ENCODE data around the gene PTPRN2. TPM values are rescaled to one million over a fixed set of nuclear protein-coding genes. Genes with fewer than 3 reads are reported as not detected.
"Not testable (repeated sequence)": the region's sequence is repeated elsewhere in the genome, so short reads cannot be mapped to it uniquely, and the experiment has no call there.

Gene PTPRN2
- total and polyA plus RNA-seq, 2 donors (not counting 1 experiment from before 2014, with no cell fraction given), result 0.54 to 1.2 TPM

DNA sequence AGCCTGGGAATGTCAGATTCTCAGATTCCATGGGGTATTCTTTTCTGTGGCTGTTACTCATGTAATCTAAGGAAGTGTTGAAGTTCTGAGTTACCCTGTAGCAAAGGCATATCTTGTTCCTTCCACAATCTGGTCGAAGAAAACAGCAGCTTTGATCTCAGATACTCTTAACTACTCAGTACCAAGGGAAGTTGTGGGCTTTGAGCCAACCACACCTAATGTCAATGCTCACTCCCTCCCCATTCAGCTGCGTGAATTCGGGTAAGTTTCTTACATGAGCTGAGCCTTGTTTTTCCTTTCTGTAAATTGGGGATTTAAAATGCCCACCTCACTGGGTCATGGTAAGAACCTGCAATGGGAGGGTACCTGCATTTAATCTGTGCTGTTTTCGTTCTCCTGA lies 52.5 kb downstream of the PTPRN2 start:
- H2AFZ ChIP-seq (ENCODE audit: low read length), result no peak overlapping the region
- no peaks in the 10 kb centered on the region for H3K4me1 ChIP-seq (ENCODE audit: control insufficient read depth, extremely low read depth, insufficient read depth, low read length)
- H3K9ac ChIP-seq (ENCODE audit: insufficient read depth, low read length), result no peak overlapping the region
- TF ChIP-seq, protein P1, sequence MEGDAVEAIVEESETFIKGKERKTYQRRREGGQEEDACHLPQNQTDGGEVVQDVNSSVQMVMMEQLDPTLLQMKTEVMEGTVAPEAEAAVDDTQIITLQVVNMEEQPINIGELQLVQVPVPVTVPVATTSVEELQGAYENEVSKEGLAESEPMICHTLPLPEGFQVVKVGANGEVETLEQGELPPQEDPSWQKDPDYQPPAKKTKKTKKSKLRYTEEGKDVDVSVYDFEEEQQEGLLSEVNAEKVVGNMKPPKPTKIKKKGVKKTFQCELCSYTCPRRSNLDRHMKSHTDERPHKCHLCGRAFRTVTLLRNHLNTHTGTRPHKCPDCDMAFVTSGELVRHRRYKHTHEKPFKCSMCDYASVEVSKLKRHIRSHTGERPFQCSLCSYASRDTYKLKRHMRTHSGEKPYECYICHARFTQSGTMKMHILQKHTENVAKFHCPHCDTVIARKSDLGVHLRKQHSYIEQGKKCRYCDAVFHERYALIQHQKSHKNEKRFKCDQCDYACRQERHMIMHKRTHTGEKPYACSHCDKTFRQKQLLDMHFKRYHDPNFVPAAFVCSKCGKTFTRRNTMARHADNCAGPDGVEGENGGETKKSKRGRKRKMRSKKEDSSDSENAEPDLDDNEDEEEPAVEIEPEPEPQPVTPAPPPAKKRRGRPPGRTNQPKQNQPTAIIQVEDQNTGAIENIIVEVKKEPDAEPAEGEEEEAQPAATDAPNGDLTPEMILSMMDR (conservative IDR thresholded peaks at IDR 0.05 in 1 of 2, IDR thresholded peaks at IDR 0.05 in 1 of 2; ENCODE audit: low read depth in 1 of 2, low read length in 2 of 2), result no peak
- no peak for TF ChIP-seq EZH2 (IDR thresholded peaks at IDR 0.05; ENCODE audit: low read length, missing control alignments)
- no peaks in the 10 kb centered on the region for H3K9me3 ChIP-seq (ENCODE audit: control insufficient read depth, insufficient read depth, low read depth, low read length)
- no peak for DNase-seq (ENCODE audit: low read depth in 2 of 2)
- no peak overlapping the region for H3K4me3 ChIP-seq (replicated peaks in 1 of 4; ENCODE audit: control extremely low read depth in 1 of 4, insufficient read depth in 1 of 4, low read depth in 3 of 4, low read length in 4 of 4)
- no peaks in the 10 kb centered on the region for H3K36me3 ChIP-seq (ENCODE audit: control insufficient read depth, insufficient read depth, low read length)
- no peaks in the 10 kb centered on the region for H3K79me2 ChIP-seq (ENCODE audit: control insufficient read depth, insufficient read depth, low read length)
- H4K20me1 ChIP-seq (ENCODE audit: control insufficient read depth, extremely low read depth, insufficient read depth, low read length), result no peaks in the 10 kb centered on the region
- no peaks in the 10 kb centered on the region for H3K27me3 ChIP-seq (ENCODE audit: control insufficient read depth, insufficient read depth, low read length)
- no peak overlapping the region for H3K27ac ChIP-seq (ENCODE audit: insufficient read depth, low read length)
- no peak overlapping the region for H3K4me2 ChIP-seq (ENCODE audit: extremely low read depth, insufficient read depth, low read length)

DNA sequence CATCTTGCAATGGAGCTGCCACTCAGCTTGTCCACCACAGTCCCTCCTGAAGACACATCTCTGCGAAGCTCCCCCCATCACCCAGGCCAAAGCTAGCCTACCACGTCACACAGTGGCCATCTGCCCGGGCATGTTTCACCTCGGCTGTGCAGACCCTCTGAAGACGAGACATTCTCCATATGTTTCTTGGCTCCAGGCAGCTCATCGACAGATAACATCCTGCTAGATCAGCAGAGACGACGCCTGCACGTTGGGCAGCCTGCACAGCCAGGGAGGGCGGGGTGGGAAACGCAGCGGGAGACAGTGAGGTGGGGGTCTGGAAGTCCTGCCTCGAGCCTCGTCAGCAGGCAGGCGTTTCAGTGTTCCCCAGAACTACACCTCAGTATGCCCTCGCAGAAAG lies 53.0 kb downstream of the PTPRN2 start:
- Histone ChIP-seq H3K4me3 (replicated peaks in 1 of 4; ENCODE audit: control extremely low read depth in 1 of 4, insufficient read depth in 1 of 4, low read depth in 3 of 4, low read length in 4 of 4) (no peak overlapping the region), H3K27me3 (ENCODE audit: control insufficient read depth, insufficient read depth, low read length) (no peaks in the 10 kb centered on the region), H3K79me2 (ENCODE audit: control insufficient read depth, insufficient read depth, low read length) (no peaks in the 10 kb centered on the region), H3K9me3 (ENCODE audit: control insufficient read depth, insufficient read depth, low read depth, low read length) (no peaks in the 10 kb centered on the region), H3K9ac (ENCODE audit: insufficient read depth, low read length) (no peak overlapping the region), H4K20me1 (ENCODE audit: control insufficient read depth, extremely low read depth, insufficient read depth, low read length) (no peaks in the 10 kb centered on the region), H2AFZ (ENCODE audit: low read length) (no peak overlapping the region), H3K4me1 (ENCODE audit: control insufficient read depth, extremely low read depth, insufficient read depth, low read length) (no peaks in the 10 kb centered on the region), H3K4me2 (ENCODE audit: extremely low read depth, insufficient read depth, low read length) (no peak overlapping the region), H3K27ac (ENCODE audit: insufficient read depth, low read length) (no peak overlapping the region), H3K36me3 (ENCODE audit: control insufficient read depth, insufficient read depth, low read length) (no peaks in the 10 kb centered on the region)
- TF ChIP-seq EZH2 (IDR thresholded peaks at IDR 0.05; ENCODE audit: low read length, missing control alignments), result no peak
- TF ChIP-seq, protein P1 (conservative IDR thresholded peaks at IDR 0.05 in 1 of 2, IDR thresholded peaks at IDR 0.05 in 1 of 2; ENCODE audit: low read depth in 1 of 2, low read length in 2 of 2), result no peak
- no peak for DNase-seq (ENCODE audit: low read depth in 2 of 2)

DNA sequence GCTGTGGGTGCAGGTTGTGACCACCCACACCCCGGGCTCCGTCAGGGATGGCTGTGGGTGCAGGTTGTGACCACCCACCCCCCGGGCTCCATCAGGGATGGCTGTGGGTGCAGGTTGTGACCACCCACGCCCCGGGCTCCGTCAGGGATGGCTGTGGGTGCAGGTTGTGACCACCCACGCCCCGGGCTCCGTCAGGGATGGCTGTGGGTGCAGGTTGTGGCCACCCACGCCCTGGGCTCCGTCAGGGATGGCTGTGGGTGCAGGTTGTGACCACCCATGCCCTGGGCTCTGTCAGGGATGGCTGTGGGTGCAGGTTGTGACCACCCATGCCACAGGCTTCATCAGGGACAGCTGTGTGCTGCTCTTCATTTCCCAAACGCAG lies 53.5 kb downstream of the PTPRN2 start:
- not testable (repeated sequence) for H3K9me3 ChIP-seq (ENCODE audit: control insufficient read depth, insufficient read depth, low read depth, low read length)

More for the DNA sequence above, 53.5 kb downstream of the PTPRN2 start:
- H3K79me2 ChIP-seq (ENCODE audit: control insufficient read depth, insufficient read depth, low read length); H3K4me1 ChIP-seq (ENCODE audit: control insufficient read depth, extremely low read depth, insufficient read depth, low read length); H3K9ac ChIP-seq (ENCODE audit: insufficient read depth, low read length); H3K27me3 ChIP-seq (ENCODE audit: control insufficient read depth, insufficient read depth, low read length); H3K4me2 ChIP-seq (ENCODE audit: extremely low read depth, insufficient read depth, low read length); H3K27ac ChIP-seq (ENCODE audit: insufficient read depth, low read length); H3K36me3 ChIP-seq (ENCODE audit: control insufficient read depth, insufficient read depth, low read length); H4K20me1 ChIP-seq (ENCODE audit: control insufficient read depth, extremely low read depth, insufficient read depth, low read length); DNase-seq (ENCODE audit: low read depth in 2 of 2); H2AFZ ChIP-seq (ENCODE audit: low read length); H3K4me3 ChIP-seq (replicated peaks in 1 of 4; ENCODE audit: control extremely low read depth in 1 of 4, insufficient read depth in 1 of 4, low read depth in 3 of 4, low read length in 4 of 4): not testable (repeated sequence)

Measured in fibroblast of lung (primary cell).